ENCODE data around the gene IL21R. TPM values are rescaled to one million over a fixed set of nuclear protein-coding genes. Genes with fewer than 3 reads are reported as not detected.

The IL21R gene
- total RNA-seq: 2.8 and 3.9 TPM in 2 replicates

GRCh38 chr16:27401768-27402568 lies at the start of gene IL21R:
TSS of gene IL21R (plus strand) at chr16:27402174. CDS start at chr16:27430072, 27,898 bp downstream.

Other genes with a start within 250 kb of the IL21R start
- 3.3 and 4.8 TPM in 2 replicates for gene KDM8, start 198.6 kb upstream of the IL21R start, total RNA-seq
- gene NSMCE1, start 133.4 kb upstream of the IL21R start, total RNA-seq: 52.0 and 63.6 TPM in 2 replicates
- gene IL4R, start 88.2 kb upstream of the IL21R start, total RNA-seq: 17.6 and 25.0 TPM in 2 replicates
- 90.4 and 93.2 TPM in 2 replicates for gene GTF3C1, start 147.7 kb downstream of the IL21R start, total RNA-seq
- 12.7 and 24.3 TPM in 2 replicates for gene KATNIP, start 148.0 kb downstream of the IL21R start, total RNA-seq